ENCODE data around the gene ZNF830.

- TF ChIP-seq CTCF (IDR thresholded peaks at IDR 0.05; ENCODE audit: insufficient read depth, low read depth, low read length) (no peak), EZH2 (IDR thresholded peaks at IDR 0.05; ENCODE audit: insufficient read depth, low read length) (no peak)
Observed at GRCh38 chr17:34993031-34993430, 31.7 kb downstream of the ZNF830 start.

Data from astrocyte (in vitro differentiated cells and primary cell).